Measurements from ENCODE around the gene PRSS36. TPM values are rescaled to one million over a fixed set of nuclear protein-coding genes. Genes with fewer than 3 reads are reported as not detected.

PRSS36 gene
- total RNA-seq, 1 donor from 2014 or later: 3.5 TPM

GRCh38 chr16:31117384-31118222 is 32.3 kb downstream of the PRSS36 start, which contains the start of gene KAT8:
Gene KAT8 (plus strand): TSS chr16:31117664. CDS start chr16:31117682, 18 bp downstream.
- intact Hi-C loops (cut with DNase I): no loop called here
- no peak for TF ChIP-seq CTCF (IDR thresholded peaks at IDR 0.05)
- ATAC-seq (peak; percentile 97), DNase-seq (peak; percentile 99)
- Histone ChIP-seq H3K27me3 (no peaks in the 10 kb centered on the region), H3K27ac (peak within 1 kb of the TSS; percentile 90), H3K9me3 (no peaks in the 10 kb centered on the region), H3K4me1 (peaks cover 21% of the 10 kb centered on the region), H3K36me3 (peaks cover 38% of the 10 kb centered on the region), H3K4me3 (peak within 1 kb of the TSS; percentile 54)

- peaks cover 38% of the 10 kb centered on the region for H3K36me3 ChIP-seq
- H3K27ac ChIP-seq: no peak overlapping the region
- intact Hi-C loops (cut with DNase I): no loop called here
- peaks cover 22% of the 10 kb centered on the region for H3K4me1 ChIP-seq
- ATAC-seq (no peak), DNase-seq (no peak)
- TF ChIP-seq CTCF (IDR thresholded peaks at IDR 0.05): no peak
- H3K4me3 ChIP-seq: no peak overlapping the region
- H3K27me3 ChIP-seq: no peaks in the 10 kb centered on the region
- no peaks in the 10 kb centered on the region for H3K9me3 ChIP-seq
Observed at GRCh38 chr16:31114468-31114867, 35.4 kb downstream of the PRSS36 start.

GRCh38 chr16:31113121-31114120 is 36.4 kb downstream of the PRSS36 start:
- no peak for DNase-seq
- Histone ChIP-seq H3K36me3 (peaks cover 30% of the 10 kb centered on the region), H3K4me3 (no peak overlapping the region), H3K27ac (peak overlapping the region; percentile 31), H3K9me3 (no peaks in the 10 kb centered on the region), H3K27me3 (no peaks in the 10 kb centered on the region), H3K4me1 (peaks cover 20% of the 10 kb centered on the region)
- no peak for TF ChIP-seq CTCF (IDR thresholded peaks at IDR 0.05)
- ATAC-seq: peak; percentile 0
- intact Hi-C loops (cut with DNase I): no loop called here

- ATAC-seq: no peak
- intact Hi-C loops (cut with DNase I): no loop called here
- no peak for DNase-seq
- no peaks in the 10 kb centered on the region for H3K27me3 ChIP-seq
- peaks cover 30% of the 10 kb centered on the region for H3K36me3 ChIP-seq
- TF ChIP-seq CTCF (IDR thresholded peaks at IDR 0.05): no peak
- H3K4me1 ChIP-seq: peaks cover 22% of the 10 kb centered on the region
- no peaks in the 10 kb centered on the region for H3K9me3 ChIP-seq
- no peak overlapping the region for H3K4me3 ChIP-seq
- H3K27ac ChIP-seq: peak overlapping the region; percentile 27
Observed at GRCh38 chr16:31112711-31113110, 37.2 kb downstream of the PRSS36 start.

- Histone ChIP-seq H3K27ac (no peak overlapping the region), H3K4me1 (peaks cover 24% of the 10 kb centered on the region), H3K36me3 (peaks cover 30% of the 10 kb centered on the region), H3K4me3 (no peak overlapping the region), H3K9me3 (no peaks in the 10 kb centered on the region), H3K27me3 (no peaks in the 10 kb centered on the region)
- no peak for TF ChIP-seq CTCF (IDR thresholded peaks at IDR 0.05)
- intact Hi-C loops (cut with DNase I): no loop called here
- DNase-seq (no peak), ATAC-seq (no peak)
Observed at GRCh38 chr16:31111881-31112466, 37.9 kb downstream of the PRSS36 start.
